NCI-H146 (cell line): ENCODE measurements around the gene THOP1.
"Not testable (repeated sequence)": the region's sequence is repeated elsewhere in the genome, so short reads cannot be mapped to it uniquely, and the experiment has no call there.

Experiments
- DNase-seq: peaks from one replicate; lab custom pipeline; 2025; lab: John Stamatoyannopoulos, UW

The THOP1 gene

GRCh38 chr19:2817237-2817829 lies 32.0 kb downstream of the THOP1 start:
- not testable (repeated sequence) for DNase-seq

GRCh38 chr19:2819540-2820111 lies 34.3 kb downstream of the THOP1 start, which contains the start of gene ZNF554:
Gene ZNF554 (plus strand): TSS chr19:2819868. CDS start chr19:2820072, 204 bp downstream.
- peak; percentile 93 for DNase-seq

DNA sequence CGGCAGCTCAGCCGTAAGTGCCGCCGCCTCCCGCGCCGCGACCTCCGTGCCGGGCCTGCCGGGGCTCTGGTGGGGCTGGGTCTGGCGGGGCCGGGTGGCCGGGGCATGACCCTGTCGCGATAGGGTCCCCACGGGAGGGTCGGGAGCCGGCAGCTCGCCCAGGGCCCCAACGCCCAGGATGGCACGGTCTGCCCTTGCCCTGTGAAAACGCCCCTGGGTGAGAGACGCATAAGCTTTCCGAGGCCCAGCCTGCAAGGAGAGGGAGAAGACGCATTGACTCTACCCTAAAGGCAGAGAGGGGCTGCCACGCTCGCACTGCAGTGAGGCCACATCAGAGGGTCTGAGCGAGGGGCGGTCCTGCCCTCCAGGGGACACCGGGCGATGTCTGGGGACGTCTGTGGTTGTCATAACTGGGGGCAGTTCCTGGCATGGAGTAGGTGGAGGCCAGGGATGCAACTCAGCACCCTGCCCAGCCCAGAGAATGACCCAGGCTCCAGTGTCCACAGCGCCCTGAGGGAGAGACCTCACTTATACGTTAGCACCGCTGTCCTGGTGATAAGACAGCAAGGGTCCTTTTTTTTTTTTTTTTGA lies 34.9 kb downstream of the THOP1 start:
- DNase-seq, result peak; percentile 42

- no peak for DNase-seq
Measured at GRCh38 chr19:2822846-2823245, 37.5 kb downstream of the THOP1 start.

DNA sequence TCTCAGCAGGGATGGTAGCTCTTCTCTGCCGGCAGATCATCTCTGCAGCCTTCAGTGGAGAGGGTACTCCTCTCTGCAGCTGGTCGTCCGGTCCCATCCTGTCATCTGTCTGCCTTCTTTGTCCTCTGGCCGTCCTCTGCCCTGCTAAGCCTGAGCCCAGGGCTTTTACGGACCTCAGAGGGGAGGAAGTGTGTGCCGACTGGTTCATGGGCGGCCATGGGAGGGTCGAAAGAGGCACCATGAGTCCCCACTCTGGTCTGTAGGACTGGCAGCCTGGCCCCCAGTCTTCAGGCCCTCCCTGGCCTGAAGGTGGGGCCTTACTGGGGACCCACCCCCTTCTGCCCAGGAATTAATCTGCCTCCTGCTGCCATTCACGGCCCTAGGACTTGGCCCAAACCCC lies 38.3 kb downstream of the THOP1 start:
- DNase-seq, result no peak

DNA sequence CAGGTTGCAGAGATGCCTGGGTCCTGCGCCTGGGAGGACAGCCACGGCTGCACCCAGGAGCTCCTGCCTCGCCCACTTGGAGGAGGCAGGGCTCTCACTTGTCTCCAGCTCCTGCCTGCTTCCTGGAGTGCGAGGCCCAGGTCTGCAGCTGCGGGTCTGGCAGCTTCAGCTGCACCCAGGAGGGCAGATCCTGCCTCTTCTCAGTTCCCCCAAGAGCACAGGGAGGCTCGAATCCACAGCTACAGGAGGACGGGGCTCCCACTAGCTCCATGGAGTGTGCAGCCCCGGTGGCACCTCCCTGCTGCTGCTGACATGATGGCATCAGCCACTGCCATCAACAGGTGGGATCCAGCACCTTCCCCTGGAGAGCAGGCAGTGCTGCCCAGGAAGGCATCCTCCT lies 38.8 kb downstream of the THOP1 start:
- DNase-seq, result no peak

- DNase-seq, result no peak
Measured at GRCh38 chr19:2827022-2827421, 41.7 kb downstream of the THOP1 start.

GRCh38 chr19:2827840-2828489 lies 42.7 kb downstream of the THOP1 start:
- no peak for DNase-seq

DNA sequence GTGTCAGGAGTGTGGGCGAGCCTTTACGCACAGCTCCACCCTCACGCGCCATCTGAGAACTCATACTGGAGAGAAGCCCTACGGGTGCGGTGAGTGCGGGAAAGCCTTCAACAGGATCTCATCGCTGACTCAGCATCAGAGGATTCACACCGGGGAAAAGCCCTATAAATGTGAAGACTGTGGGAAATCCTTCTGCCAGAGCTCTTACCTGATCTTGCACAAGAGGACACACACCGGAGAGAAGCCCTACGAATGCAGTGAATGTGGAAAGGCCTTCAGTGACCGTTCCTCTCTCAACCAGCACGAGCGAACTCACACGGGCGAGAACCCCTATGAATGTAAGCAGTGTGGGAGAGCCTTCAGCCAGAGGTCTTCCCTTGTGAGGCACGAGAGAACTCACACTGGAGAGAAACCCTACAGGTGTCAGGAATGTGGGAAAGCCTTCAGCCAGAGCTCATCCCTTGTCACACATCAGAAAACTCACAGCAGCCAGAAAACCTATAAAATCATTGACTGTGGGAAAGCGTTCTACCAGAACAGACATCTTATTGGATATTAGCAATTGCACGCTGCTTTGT lies 49.1 kb downstream of the THOP1 start:
- DNase-seq, result no peak

DNA sequence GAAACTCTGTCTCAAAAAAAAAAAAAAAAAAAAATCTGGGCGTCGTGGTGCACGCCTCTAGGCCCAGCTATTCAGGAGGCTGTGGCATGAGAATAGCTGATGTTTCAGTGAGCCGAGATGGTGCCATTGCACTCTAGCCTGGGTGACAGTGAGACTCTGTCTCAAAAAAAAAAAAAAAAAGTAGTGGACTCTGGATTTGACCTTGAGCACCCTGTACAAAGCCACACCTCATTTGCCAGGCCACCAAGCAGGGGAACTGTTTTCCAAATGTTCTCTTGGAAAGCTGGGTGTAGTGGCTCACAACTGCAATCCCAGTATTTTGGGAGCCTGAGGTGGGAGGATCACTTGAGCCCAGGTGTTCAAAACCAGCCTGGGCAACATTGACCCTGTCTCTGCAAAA lies 52.1 kb downstream of the THOP1 start:
- no peak for DNase-seq

GRCh38 chr19:2840794-2841791 lies 55.8 kb downstream of the THOP1 start, which contains the start of gene ZNF555:
Gene ZNF555 (plus strand): TSS chr19:2841475. CDS start chr19:2841573, 98 bp downstream.
- peak; percentile 97 for DNase-seq

- DNase-seq, result peak; percentile 16
Measured at GRCh38 chr19:2841855-2842574, 56.7 kb downstream of the THOP1 start.

DNA sequence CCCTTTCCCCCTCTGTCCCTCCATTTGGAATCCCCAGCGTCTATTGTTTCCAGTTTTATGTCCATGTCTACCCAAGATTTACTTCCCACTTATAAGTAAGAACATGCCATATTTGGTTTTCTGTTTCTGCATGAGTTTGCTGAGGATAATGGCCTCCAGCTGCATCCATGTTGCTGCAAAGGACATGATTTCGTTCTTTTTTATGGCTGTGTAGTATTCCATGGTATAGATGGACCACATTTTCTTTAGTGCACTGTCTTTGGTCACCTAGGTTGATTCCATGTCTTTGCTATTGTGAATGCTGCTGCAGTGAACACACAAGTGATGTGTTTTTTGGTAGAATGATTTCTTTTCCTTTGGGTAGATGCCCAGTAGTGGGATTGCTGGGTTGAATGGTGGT lies 59.8 kb downstream of the THOP1 start:
- no peak for DNase-seq

GRCh38 chr19:2846180-2846894 lies 61.0 kb downstream of the THOP1 start:
- DNase-seq, result no peak

GRCh38 chr19:2847507-2847906 lies 62.2 kb downstream of the THOP1 start:
- DNase-seq, result no peak

GRCh38 chr19:2848616-2849015 lies 63.3 kb downstream of the THOP1 start:
- DNase-seq, result no peak

DNA sequence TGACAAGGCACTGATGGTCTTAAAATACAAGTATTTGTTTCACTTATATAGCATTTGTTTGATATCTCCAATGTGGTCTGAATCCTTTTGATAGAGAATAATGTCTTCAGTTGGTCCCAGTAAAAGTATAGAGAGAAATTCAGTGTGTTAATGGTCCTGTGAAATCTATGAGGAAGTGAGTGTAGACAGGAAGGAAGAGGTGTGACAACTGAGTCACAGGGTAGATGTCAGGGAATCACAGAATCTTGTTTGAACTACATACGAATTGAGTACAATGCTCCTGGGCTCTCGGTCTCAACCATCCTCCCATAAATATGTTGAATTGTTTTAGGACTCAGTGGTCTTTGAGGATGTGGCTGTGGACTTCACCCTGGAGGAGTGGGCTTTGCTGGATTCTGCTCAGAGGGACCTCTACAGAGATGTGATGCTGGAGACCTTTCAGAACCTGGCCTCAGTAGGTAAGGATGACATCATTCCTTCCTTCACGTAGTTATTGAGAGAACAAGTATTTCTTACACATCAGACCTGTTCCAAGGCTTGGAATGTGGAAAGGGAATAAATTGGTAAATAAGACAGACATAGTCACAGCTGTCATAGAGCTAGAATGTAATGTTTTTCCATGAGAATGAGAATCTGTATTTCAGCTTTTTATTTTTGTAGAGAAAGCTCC lies 65.1 kb downstream of the THOP1 start:
- no peak for DNase-seq

DNA sequence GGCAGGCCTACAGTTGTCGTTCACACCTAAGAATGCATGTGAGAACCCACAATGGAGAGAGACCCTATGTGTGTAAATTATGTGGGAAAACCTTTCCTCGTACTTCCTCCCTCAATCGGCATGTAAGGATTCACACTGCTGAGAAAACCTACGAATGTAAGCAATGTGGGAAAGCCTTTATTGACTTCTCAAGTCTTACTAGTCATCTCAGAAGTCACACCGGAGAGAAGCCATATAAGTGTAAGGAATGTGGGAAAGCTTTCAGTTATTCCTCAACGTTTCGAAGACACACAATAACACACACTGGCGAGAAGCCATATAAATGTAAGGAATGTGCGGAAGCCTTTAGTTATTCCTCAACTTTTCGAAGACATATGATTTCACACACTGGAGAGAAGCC lies 67.3 kb downstream of the THOP1 start:
- DNase-seq, result no peak

- no peak for DNase-seq
Measured at GRCh38 chr19:2853015-2853606, 67.8 kb downstream of the THOP1 start.
